OCI-LY1 (cell line): ENCODE measurements around the gene CHRNB4.

Source experiments
- H2AFZ ChIP-seq: fragments of 200-600 bp; sonication (generic), shearing (Covaris generic); 2 replicates; pipeline ENCODE4 v1.6.0; 2014; ENCODE audit warnings: antibody characterized with exemption, mild to moderate bottlenecking, low read length
- H3F3A ChIP-seq: fragments of 200-600 bp; sonication (generic), shearing (Covaris generic); 2 replicates; pipeline ENCODE4 v1.6.0; 2014; ENCODE audit warnings: mild to moderate bottlenecking, antibody characterized with exemption, low read length, moderate library complexity; ENCODE audit not compliant: insufficient read depth
- H3K27ac ChIP-seq: fragments of 200-600 bp; sonication (generic); 2 replicates; pipeline ENCODE4 v1.5.1; 2014; ENCODE audit warnings: low read length, mixed run types, mild to moderate bottlenecking, low read depth; ENCODE audit not compliant: poor library complexity, severe bottlenecking
- H3K27me3 ChIP-seq: fragments of 200-600 bp; sonication (generic); 2 replicates; pipeline ENCODE4 v1.6.0; 2014; ENCODE audit warnings: antibody characterized with exemption, mild to moderate bottlenecking, low read length, moderate library complexity; ENCODE audit not compliant: insufficient read depth
- H3K36me3 ChIP-seq: fragments of 200-600 bp; sonication (generic); 2 replicates; pipeline ENCODE4 v1.6.1; 2014; ENCODE audit warnings: mild to moderate bottlenecking, antibody characterized with exemption, low read length, moderate library complexity, mixed read lengths; ENCODE audit not compliant: insufficient read depth
- H3K4me1 ChIP-seq: fragments of 200-600 bp; sonication (generic); 2 replicates; pipeline ENCODE4 v1.5.1; 2014; ENCODE audit warnings: mild to moderate bottlenecking, low read length, moderate library complexity; ENCODE audit not compliant: insufficient read depth, severe bottlenecking
- H3K4me2 ChIP-seq: fragments of 200-600 bp; sonication (generic), shearing (Covaris generic); 2 replicates; pipeline ENCODE4 v1.6.1; 2014; ENCODE audit warnings: low read length
- H3K4me3 ChIP-seq: fragments of 200-600 bp; sonication (generic); 2 replicates; pipeline ENCODE4 v1.5.1; 2014; ENCODE audit warnings: low read length, low read depth, mild to moderate bottlenecking, mixed read lengths; ENCODE audit not compliant: poor library complexity, severe bottlenecking
- H3K79me2 ChIP-seq: fragments of 200-600 bp; shearing (Covaris generic); 2 replicates; pipeline ENCODE4 v1.6.1; 2016; ENCODE audit warnings: mixed run types, low read length, mixed read lengths; ENCODE audit not compliant: insufficient read depth
- H3K9ac ChIP-seq: fragments of 200-600 bp; sonication (generic), shearing (Covaris generic); 2 replicates; pipeline ENCODE4 v1.6.1; 2014; ENCODE audit warnings: mild to moderate bottlenecking, low read length, mixed read lengths
- H3K9me2 ChIP-seq: fragments of 200-600 bp; sonication (generic), shearing (Covaris generic); 2 replicates; pipeline ENCODE4 v1.6.1; 2014; ENCODE audit warnings: low read depth, mild to moderate bottlenecking, low read length, mixed read lengths
- H3K9me3 ChIP-seq: fragments of 200-600 bp; shearing (Covaris generic); 2 replicates; pipeline ENCODE4 v1.6.1; 2014; ENCODE audit warnings: low read length, mixed read lengths
- H4K20me1 ChIP-seq: fragments of 200-600 bp; sonication (generic), shearing (Covaris generic); 2 replicates; pipeline ENCODE4 v1.6.0; 2016; ENCODE audit warnings: mild to moderate bottlenecking, low read length; ENCODE audit not compliant: insufficient read depth
- CTCF ChIP-seq: fragments of 200-600 bp; sonication (generic), shearing (Covaris generic); IDR thresholded peaks from 2 replicates; pipeline ENCODE4 v1.5.1; 2017; ENCODE audit warnings: mild to moderate bottlenecking, antibody characterized with exemption, low read length, moderate library complexity, mixed read lengths
- EZH2 ChIP-seq: fragments of 200-600 bp; sonication (generic), shearing (Covaris generic); IDR thresholded peaks from 2 replicates; pipeline ENCODE4 v1.8.0; 2017; ENCODE audit warnings: borderline replicate concordance, mixed run types, mild to moderate bottlenecking, antibody characterized with exemption, low read length, moderate library complexity, mixed read lengths

CHRNB4 gene

DNA sequence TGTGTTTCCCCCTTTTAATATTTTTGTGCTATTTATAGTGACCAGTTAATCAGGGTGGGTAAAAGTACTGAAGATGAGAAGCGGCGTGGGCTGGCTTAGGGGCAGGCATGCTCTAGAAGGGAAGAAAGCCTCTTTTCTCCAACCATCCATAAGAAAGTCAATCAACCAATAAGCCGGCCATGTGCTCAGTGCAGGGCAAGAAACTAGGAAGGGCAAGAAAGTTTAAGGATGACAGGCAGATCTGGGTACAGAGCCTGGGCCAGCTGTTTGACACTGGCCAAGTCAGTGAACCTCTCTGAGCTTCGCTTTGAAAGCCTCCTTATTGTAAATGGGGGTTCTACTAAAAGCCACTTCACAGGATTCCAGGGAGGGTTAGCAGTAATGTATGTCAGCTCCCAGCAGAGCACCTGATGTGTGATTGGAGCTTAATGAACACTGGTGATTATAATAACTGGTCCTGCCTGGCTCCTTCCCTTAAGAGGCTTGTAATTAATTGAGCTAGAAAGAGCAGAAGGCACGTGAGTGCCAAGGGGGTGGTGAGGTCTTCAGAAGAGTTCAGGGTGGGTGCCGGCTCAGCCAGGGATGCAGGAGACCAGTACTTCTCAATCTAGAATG, 14.5 kb downstream of the CHRNB4 start:
- Histone ChIP-seq H3K27me3 (peaks cover 12% of the 10 kb centered on the region; the same call in 1 of the 2 replicates), H3K79me2 (no peaks in the 10 kb centered on the region), H3K27ac (no peak overlapping the region), H2AFZ (no peak overlapping the region), H3K4me1 (no peaks in the 10 kb centered on the region), H3K9me2 (no peaks in the 10 kb centered on the region), H3K4me3 (no peak overlapping the region), H3K9me3 (no peaks in the 10 kb centered on the region), H3K4me2 (no peak overlapping the region), H3K36me3 (no peaks in the 10 kb centered on the region), H3K9ac (no peak overlapping the region), H3F3A (no peaks in the 10 kb centered on the region), H4K20me1 (no peaks in the 10 kb centered on the region)
- TF ChIP-seq CTCF (no peak), EZH2 (no peak)

GRCh38 chr15:78625606-78626280, 15.3 kb downstream of the CHRNB4 start:
- no peak overlapping the region for H3K27ac ChIP-seq
- H3K9ac ChIP-seq: no peak overlapping the region
- no peaks in the 10 kb centered on the region for H3K9me3 ChIP-seq
- no peaks in the 10 kb centered on the region for H3F3A ChIP-seq
- no peaks in the 10 kb centered on the region for H4K20me1 ChIP-seq
- no peaks in the 10 kb centered on the region for H3K36me3 ChIP-seq
- H3K4me1 ChIP-seq: no peaks in the 10 kb centered on the region
- H3K4me3 ChIP-seq: no peak overlapping the region
- H3K27me3 ChIP-seq: peaks cover 12% of the 10 kb centered on the region; the same call in 1 of the 2 replicates
- TF ChIP-seq CTCF (no peak), EZH2 (no peak)
- H3K79me2 ChIP-seq: no peaks in the 10 kb centered on the region
- H3K4me2 ChIP-seq: no peak overlapping the region
- no peaks in the 10 kb centered on the region for H3K9me2 ChIP-seq
- H2AFZ ChIP-seq: no peak overlapping the region

DNA sequence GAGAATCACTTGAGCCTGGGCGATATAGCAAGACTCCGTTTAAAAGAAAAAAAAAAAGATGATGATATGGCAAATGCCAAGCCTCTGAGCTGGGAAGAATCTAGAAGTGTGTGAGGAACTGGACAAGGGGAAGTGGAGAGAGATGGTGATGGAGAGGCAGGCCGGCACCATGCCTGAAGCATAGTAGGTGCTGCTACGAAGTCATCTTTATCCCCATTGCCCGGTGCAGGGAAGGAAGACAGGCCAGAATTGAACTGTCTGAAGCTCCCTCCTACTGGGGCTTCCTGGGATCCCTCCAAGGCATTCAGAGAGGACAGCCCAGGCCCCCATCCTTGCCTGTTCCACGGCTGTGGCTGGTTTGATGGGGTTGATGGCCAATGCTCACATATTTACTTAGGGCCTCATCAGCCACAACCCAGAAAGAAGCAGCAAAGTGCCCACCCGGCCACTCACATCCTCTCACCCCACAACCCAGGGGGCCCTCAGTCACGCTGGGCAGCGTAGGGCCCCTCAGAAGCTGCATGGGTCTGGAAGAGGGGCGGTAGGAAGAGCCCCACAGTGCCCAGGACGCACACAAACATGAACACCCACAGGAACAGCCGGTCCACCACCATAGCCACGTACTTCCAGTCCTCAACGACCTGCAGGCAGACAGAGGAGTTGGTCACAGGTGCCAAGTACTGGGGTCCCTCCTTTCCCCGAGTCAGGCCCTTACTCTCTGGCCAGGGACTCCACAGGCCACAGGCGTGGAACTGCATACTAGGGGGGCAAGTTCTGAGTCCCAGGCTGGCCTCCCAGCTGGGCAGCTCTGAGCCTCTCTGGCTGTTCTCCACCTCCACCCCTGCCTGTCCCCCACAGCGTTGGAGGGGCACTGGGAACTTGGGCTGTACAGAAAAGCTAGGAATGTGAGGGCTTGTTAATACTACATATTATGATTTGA, 16.1 kb downstream of the CHRNB4 start:
- H3K4me1 ChIP-seq: no peaks in the 10 kb centered on the region
- H3K79me2 ChIP-seq: no peaks in the 10 kb centered on the region
- H3K4me2 ChIP-seq: no peak overlapping the region
- no peak for TF ChIP-seq EZH2
- TF ChIP-seq CTCF: no peak
- H3K27ac ChIP-seq: no peak overlapping the region
- H4K20me1 ChIP-seq: no peaks in the 10 kb centered on the region
- H3K4me3 ChIP-seq: no peak overlapping the region
- peaks cover 12% of the 10 kb centered on the region; the same call in 1 of the 2 replicates for H3K27me3 ChIP-seq
- no peak overlapping the region for H2AFZ ChIP-seq
- H3K36me3 ChIP-seq: no peaks in the 10 kb centered on the region
- no peak overlapping the region for H3K9ac ChIP-seq
- H3K9me2 ChIP-seq: no peaks in the 10 kb centered on the region
- no peaks in the 10 kb centered on the region for H3K9me3 ChIP-seq
- no peaks in the 10 kb centered on the region for H3F3A ChIP-seq
